Measurements from ENCODE around the gene PCP4L1.

- no peak for TF ChIP-seq CTCF (IDR thresholded peaks at IDR 0.05)
- no peak for TF ChIP-seq POLR2A (IDR thresholded peaks at IDR 0.05)
Measured at GRCh38 chr1:161217831-161218230, 40.7 kb upstream of the PCP4L1 start.

Data from ovary (tissue), 3 donors.